T-cell (primary cell): ENCODE results near the gene EMC9. TPM values are rescaled to one million over a fixed set of nuclear protein-coding genes. Genes with fewer than 3 reads are reported as not detected.
A peak's percentile ranks its signal among the peaks of the same experiment; 100 is the strongest.

Source experiments
- ATAC-seq, 4 experiments: fragments of 200-7000 bp in 3 of 4; fragments of 150-1000 bp in 1 of 4; cut with Tn5 transposase; replicated peaks in 1 of 4; 1 replicate in 3 of 4; 2 replicates in 1 of 4; pipeline ENCODE4 v1.10.0; 2021; ENCODE audit warnings: moderate library complexity in 3 of 4, mild to moderate bottlenecking in 2 of 4, moderate number of reproducible peaks in 1 of 4
- CTCF ChIA-PET, 2 donors: fragments of 300-600 bp; sonication (Branson Sonifier 250); formaldehyde crosslinking; loops; one replicate each; lab custom pipeline; 2022; ENCODE audit warnings: antibody characterized with exemption in 2 of 2; lab: Charles Lee
- POLR2A ChIA-PET, 2 donors: fragments of 300-600 bp; sonication (Branson Sonifier 250); formaldehyde crosslinking; loops; one replicate each; lab custom pipeline; 2022; ENCODE audit warnings: antibody characterized with exemption in 2 of 2; lab: Charles Lee
- DNase-seq, 35 experiments: peaks; one replicate each; pipeline versions ENCODE4 v3.0.0 to v3.0.0-alpha.2; 2013 to 2023
- H3K27ac ChIP-seq: one replicate; pipeline ENCODE4 v1.5.1; 2013; ENCODE audit warnings: low read length
- H3K27me3 ChIP-seq, 2 experiments: replicated peaks in 1 of 2; 1 replicate in 1 of 2; 2 replicates in 1 of 2; pipeline versions ENCODE4 v1.6.1 to v1.7.0; 2013; ENCODE audit warnings: low read length in 1 of 2, mixed read lengths in 1 of 2; ENCODE audit not compliant: control insufficient read depth in 2 of 2, insufficient read depth in 2 of 2; ENCODE audit errors: extremely low read depth in 1 of 2
- H3K36me3 ChIP-seq, 2 donors: 1 replicate in 1 of 2; 2 replicates in 1 of 2; pipeline versions ENCODE4 v1.6.1 to v1.7.0; 2013; ENCODE audit warnings: low read length in 1 of 2; ENCODE audit not compliant: control insufficient read depth in 2 of 2, insufficient read depth in 1 of 2; ENCODE audit errors: extremely low read depth in 1 of 2
- H3K4me1 ChIP-seq, 2 experiments: 1 replicate in 1 of 2; 2 replicates in 1 of 2; pipeline versions ENCODE4 v1.6.1 to v1.7.0; 2013; ENCODE audit warnings: low read length in 2 of 2, mixed read lengths in 1 of 2; ENCODE audit not compliant: insufficient read depth in 2 of 2, control insufficient read depth in 1 of 2; ENCODE audit errors: extremely low read depth in 1 of 2
- H3K4me3 ChIP-seq, 2 donors: 1 replicate in 1 of 2; 2 replicates in 1 of 2; pipeline versions ENCODE4 v1.5.1 to v1.7.0; 2013; ENCODE audit warnings: mild to moderate bottlenecking in 2 of 2, low read length in 1 of 2, moderate library complexity in 1 of 2; ENCODE audit not compliant: control insufficient read depth in 1 of 2; ENCODE audit errors: extremely low read depth in 1 of 2
- H3K9me3 ChIP-seq: 2 replicates; pipeline ENCODE4 v1.7.0; 2013
- H3K27ac Mint-ChIP-seq, 2 donors: one replicate each; pipeline ENCODE4 v1.8.0; 2020 to 2021; ENCODE audit warnings: mild to moderate bottlenecking in 2 of 2, mixed read lengths in 2 of 2
- H3K27me3 Mint-ChIP-seq, 2 donors: one replicate each; pipeline ENCODE4 v1.8.0; 2021 to 2022; ENCODE audit warnings: mixed read lengths in 2 of 2
- H3K36me3 Mint-ChIP-seq: one replicate; pipeline ENCODE4 v1.8.0; 2021; ENCODE audit warnings: mixed read lengths
- H3K4me1 Mint-ChIP-seq, 3 donors: one replicate each; pipeline ENCODE4 v1.8.0; 2020 to 2022; ENCODE audit warnings: mixed read lengths in 3 of 3, mild to moderate bottlenecking in 1 of 3
- H3K4me3 Mint-ChIP-seq, 3 donors: one replicate each; pipeline ENCODE4 v1.8.0; 2020 to 2022; ENCODE audit warnings: mild to moderate bottlenecking in 3 of 3, mixed read lengths in 3 of 3, moderate library complexity in 3 of 3
- H3K9me3 Mint-ChIP-seq, 3 donors: one replicate each; pipeline ENCODE4 v1.8.0; 2020 to 2022; ENCODE audit warnings: mixed read lengths in 3 of 3
- WGBS: methylation state at CpG from one replicate; pipeline ENCODE4 v1.1.5; 2013; ENCODE audit warnings: missing lambda C conversion rate; ENCODE audit not compliant: insufficient coverage; 5-methylcytosine and 5-hydroxymethylcytosine counted together
- total RNA-seq, 35 experiments: library from RNA in 6 of 35; stranded (reverse) in 6 of 35; fragments of 120-200 nt in 1 of 35; gene quantifications; one replicate each; pipeline versions ENCODE4 v1.2.1 to v1.2.4 and lab custom pipeline; 2013 to 2026

Gene EMC9
- total RNA-seq, 5 donors from 2014 or later (not counting 1 experiment from before 2014, with no cell fraction given), result 9.3 to 29.8 (median 20.8) TPM

DNA sequence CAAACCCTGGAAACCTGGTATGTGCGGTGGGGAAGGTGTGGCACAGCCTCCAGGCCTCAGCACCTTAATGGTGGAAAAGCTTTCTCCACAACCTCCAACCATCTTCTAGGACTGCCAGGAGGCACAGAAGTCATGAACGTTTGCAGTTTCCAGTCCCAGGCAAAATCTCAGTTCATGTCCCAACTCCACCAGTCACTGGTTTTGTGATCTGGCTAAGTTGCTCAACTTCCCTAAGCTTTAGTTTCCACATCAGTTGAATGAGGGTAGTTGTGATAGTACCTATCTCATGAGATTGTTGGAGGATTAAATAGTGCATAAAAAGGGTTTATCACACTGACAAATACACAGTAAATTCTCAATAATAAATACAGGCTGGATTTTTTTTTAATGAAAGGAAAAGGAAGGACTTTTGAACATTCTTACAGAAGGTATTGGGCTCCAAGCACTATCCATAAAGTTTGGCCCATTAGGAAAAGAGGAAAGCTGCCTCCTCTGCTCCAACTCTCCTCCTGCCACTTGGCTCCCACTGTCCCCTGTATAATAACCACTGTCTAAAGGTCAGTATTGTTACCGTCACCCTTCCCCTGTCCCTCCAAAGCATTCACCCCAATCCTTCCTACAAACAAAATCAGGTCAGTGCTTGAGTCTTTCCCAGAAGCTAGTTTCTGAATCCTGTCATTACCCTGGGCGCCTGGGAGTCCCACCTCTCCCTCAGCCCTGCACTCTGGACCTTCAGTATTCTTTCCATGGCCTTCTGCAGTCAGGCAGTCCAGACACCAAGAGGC is 41.0 kb downstream of the EMC9 start:
- Mint-ChIP-seq H3K9me3 (peaks cover 0 to 4% (median 0%) of the 10 kb centered on the region in 3 donors), H3K27me3 (no peaks in the 10 kb centered on the region), H3K4me3 (no peak overlapping the region), H3K36me3 (peaks cover 47% of the 10 kb centered on the region), H3K27ac (no peak overlapping the region), H3K4me1 (peaks cover 10 to 13% (median 11%) of the 10 kb centered on the region in 3 donors)
- H3K9me3 ChIP-seq, result no peaks in the 10 kb centered on the region
- ChIA-PET CTCF (no interaction called here), POLR2A (no interaction called here)
- H3K27ac ChIP-seq, result no peak overlapping the region
- H3K4me3 ChIP-seq, result no peak overlapping the region
- H3K27me3 ChIP-seq, result no peaks in the 10 kb centered on the region
- ATAC-seq (no peak), DNase-seq (no peak)
- peaks cover 10 to 39% of the 10 kb centered on the region in 2 donors for H3K36me3 ChIP-seq
- 90% methylated on average over 2 of the region's 4 CpGs for WGBS
- H3K4me1 ChIP-seq, result peaks cover 2 to 5% of the 10 kb centered on the region in 2 experiments

DNA sequence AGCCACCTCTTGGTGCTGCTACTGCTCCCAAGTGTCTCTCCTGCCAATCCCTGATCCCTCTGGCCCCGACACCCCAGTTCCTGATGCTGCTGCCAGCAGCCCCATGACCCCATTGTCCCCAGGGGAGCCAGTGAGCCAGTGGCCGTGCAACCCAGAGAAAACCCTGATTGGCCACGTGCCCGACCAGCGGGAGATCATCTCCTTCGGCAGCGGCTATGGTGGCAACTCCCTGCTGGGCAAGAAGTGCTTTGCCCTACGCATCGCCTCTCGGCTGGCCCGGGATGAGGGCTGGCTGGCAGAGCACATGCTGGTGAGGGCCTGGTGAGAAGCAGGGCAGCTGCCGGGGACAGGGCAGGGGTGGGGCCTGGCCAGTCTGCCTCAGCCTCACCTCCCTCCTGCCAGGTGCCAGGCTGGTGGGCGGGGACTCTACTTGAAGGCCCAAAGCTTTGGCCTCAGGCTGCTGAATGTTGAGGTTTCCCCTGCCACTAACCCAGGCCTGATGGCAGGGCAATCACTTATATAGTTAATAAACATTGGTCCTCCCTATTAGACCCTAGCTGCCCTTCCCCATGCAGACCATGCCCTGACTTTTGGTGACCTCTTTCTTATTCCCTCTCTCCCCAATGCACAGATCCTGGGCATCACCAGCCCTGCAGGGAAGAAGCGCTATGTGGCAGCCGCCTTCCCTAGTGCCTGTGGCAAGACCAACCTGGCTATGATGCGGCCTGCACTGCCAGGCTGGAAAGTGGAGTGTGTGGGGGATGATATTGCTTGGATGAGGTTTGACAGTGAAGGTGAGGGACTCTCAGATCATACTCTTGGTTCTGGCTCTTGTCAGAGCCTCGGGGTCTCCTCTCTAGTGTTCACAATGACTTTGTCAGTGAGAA is 42.2 kb downstream of the EMC9 start:
- H3K27ac Mint-ChIP-seq, result no peak overlapping the region
- Histone ChIP-seq H3K27ac (no peak overlapping the region), H3K9me3 (no peaks in the 10 kb centered on the region), H3K4me3 (no peak overlapping the region), H3K4me1 (peaks cover 5 to 14% of the 10 kb centered on the region in 2 experiments), H3K27me3 (no peaks in the 10 kb centered on the region), H3K36me3 (peaks cover 10 to 38% of the 10 kb centered on the region in 2 donors)
- DNase-seq (no peak), ATAC-seq (no peak)
- WGBS, result 98% methylated on average over 15 of the region's 17 CpGs
- H3K4me3 Mint-ChIP-seq, result no peak overlapping the region
- POLR2A ChIA-PET, result no interaction called here
- H3K4me1 Mint-ChIP-seq, result peaks cover 16 to 21% (median 19%) of the 10 kb centered on the region in 3 donors
- H3K9me3 Mint-ChIP-seq, result no peaks in the 10 kb centered on the region
- peaks cover 39% of the 10 kb centered on the region for H3K36me3 Mint-ChIP-seq
- CTCF ChIA-PET, result interaction anchor here in 1 of 2 donors (0.5 kb wide), 1 partner anchor 14 kb away, joined by 3 read pairs; no protein-coding TSS in a partner anchor
- no peaks in the 10 kb centered on the region for H3K27me3 Mint-ChIP-seq

DNA sequence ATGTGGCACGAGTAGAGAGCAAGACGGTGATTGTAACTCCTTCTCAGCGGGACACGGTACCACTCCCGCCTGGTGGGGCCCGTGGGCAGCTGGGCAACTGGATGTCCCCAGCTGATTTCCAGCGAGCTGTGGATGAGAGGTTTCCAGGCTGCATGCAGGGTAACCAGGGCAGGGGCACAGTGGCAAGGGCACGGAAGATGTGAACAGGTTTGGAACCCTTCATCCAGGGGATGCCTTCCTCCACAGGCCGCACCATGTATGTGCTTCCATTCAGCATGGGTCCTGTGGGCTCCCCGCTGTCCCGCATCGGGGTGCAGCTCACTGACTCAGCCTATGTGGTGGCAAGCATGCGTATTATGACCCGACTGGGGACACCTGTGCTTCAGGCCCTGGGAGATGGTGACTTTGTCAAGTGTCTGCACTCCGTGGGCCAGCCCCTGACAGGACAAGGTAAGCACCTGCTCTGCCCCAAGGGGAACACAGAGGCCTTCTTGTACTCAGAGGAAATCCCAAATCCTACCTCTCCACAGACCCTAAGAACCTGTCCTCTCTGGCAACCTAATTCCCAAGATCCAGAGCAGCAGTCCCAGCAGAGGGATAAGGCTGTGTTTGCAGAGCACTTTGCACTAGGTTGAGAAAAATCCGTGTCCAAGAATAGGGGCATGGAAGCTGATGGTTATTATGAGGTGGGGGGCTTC is 43.0 kb downstream of the EMC9 start:
- DNase-seq (no peak), ATAC-seq (no peak)
- Mint-ChIP-seq H3K4me3 (no peak overlapping the region), H3K36me3 (peaks cover 32% of the 10 kb centered on the region), H3K27me3 (no peaks in the 10 kb centered on the region), H3K4me1 (peaks cover 21 to 25% (median 23%) of the 10 kb centered on the region in 3 donors), H3K27ac (no peak overlapping the region), H3K9me3 (no peaks in the 10 kb centered on the region)
- no peak overlapping the region for H3K4me3 ChIP-seq
- POLR2A ChIA-PET, result no interaction called here
- H3K4me1 ChIP-seq, result peaks cover 5 to 20% of the 10 kb centered on the region in 2 experiments
- H3K27ac ChIP-seq, result no peak overlapping the region
- H3K36me3 ChIP-seq, result peaks cover 10 to 35% of the 10 kb centered on the region in 2 donors
- H3K27me3 ChIP-seq, result no peaks in the 10 kb centered on the region
- CTCF ChIA-PET, result interaction anchor here in 1 of 2 donors (0.8 kb wide), 1 partner anchor 12 kb away, joined by 3 read pairs; no protein-coding TSS in a partner anchor
- no peaks in the 10 kb centered on the region for H3K9me3 ChIP-seq
- 97% methylated on average over 15 of the region's 16 CpGs for WGBS

DNA sequence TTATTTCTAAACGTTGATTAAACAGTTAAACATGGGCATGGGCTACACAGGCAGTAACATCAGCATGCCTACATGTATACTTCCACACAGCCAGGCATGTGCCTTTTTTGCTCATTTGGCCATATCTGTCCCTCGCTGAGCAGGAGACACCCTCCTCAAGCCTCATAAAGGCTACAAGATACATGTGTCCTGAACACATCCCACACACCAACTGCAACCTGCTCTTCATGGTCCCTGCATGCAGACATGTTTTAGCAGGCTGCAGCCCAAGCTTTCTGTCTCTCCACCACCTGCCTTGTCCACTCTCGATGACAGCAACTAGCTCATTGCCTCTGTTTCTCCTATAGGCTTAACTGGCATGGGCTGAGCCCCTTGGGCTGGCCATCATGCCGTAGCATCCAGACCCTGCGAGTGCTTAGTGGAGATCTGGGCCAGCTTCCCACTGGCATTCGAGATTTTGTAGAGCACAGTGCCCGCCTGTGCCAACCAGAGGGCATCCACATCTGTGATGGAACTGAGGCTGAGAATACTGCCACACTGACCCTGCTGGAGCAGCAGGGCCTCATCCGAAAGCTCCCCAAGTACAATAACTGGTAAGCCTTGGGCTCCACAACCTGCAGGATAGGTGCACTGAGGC is 44.7 kb downstream of the EMC9 start:
- POLR2A ChIA-PET, result no interaction called here
- H3K4me3 Mint-ChIP-seq, result peak overlapping the region; percentile 28 to 47 (median 31)
- Histone ChIP-seq H3K27ac (no peak overlapping the region), H3K27me3 (no peaks in the 10 kb centered on the region), H3K4me3 (no peak overlapping the region), H3K4me1 (peaks cover 5 to 21% of the 10 kb centered on the region in 2 experiments), H3K36me3 (peaks cover 10 to 27% of the 10 kb centered on the region in 2 donors), H3K9me3 (no peaks in the 10 kb centered on the region)
- peak overlapping the region; percentile 6 to 58 for H3K27ac Mint-ChIP-seq
- H3K36me3 Mint-ChIP-seq, result peaks cover 23% of the 10 kb centered on the region
- no peaks in the 10 kb centered on the region for H3K27me3 Mint-ChIP-seq
- peaks cover 24 to 31% (median 31%) of the 10 kb centered on the region in 3 donors for H3K4me1 Mint-ChIP-seq
- CTCF ChIA-PET, result interaction anchor here (0.5 to 7.6 kb wide), 3 partner anchors 12 to 146 kb away, joined by 3 to 96 read pairs (median 3); partner anchors contain the start of gene TINF2 (in 1 of the 2)
- no peak for ATAC-seq
- H3K9me3 Mint-ChIP-seq, result no peaks in the 10 kb centered on the region
- DNase-seq, result no peak
- 100% methylated on average over 7 of the region's 8 CpGs for whole genome bisulfite sequencing

DNA sequence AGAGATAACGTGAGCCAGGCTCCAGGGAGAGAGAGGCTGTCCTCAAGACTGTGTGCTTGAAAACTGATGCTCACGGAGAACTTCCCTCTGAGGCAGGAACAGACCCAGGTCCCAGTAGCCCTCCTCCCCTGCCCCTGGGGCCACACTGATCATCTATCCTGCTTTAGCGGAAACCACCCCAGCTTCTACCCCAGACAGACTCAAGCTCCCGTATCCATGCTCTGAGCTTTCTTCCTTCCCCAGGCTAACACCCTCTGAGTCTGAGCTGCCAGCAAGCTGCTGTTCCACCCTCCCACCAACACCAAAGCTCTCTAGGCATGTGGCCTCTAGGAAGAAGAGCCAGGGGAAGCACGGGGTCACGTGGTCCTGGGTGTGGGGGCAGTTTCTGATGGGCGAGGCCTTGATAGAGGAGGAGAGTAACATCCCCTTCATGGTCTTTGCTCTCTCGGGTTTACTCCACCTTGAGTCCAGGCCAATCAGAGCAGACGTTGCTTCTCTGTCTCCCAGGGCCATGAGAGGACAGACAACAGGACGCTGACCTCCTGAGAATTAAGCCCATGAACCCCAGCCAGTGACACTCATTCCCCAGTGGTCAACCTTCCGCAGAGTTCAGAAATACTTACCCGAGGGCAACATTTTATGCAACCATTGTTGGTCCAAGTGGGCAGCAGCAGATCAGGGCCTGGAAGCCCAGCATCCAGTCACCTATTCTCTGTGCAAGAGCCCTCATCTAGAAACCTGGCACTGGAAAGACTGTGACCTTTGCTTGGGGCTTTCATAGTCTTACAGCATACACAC is 45.9 kb downstream of the EMC9 start:
- peak in 7 of 35 experiments; percentile 11 to 44 (median 18) for DNase-seq
- WGBS, result 34% methylated on average over 9 of the region's 12 CpGs
- peak in 1 of 4 experiments; percentile 15 for ATAC-seq
- Histone ChIP-seq H3K27me3 (no peaks in the 10 kb centered on the region), H3K27ac (peak overlapping the region; percentile 83), H3K4me1 (peaks cover 5 to 23% of the 10 kb centered on the region in 2 experiments), H3K4me3 (peak overlapping the region; percentile 79 to 92), H3K9me3 (no peaks in the 10 kb centered on the region), H3K36me3 (peaks cover 10 to 23% of the 10 kb centered on the region in 2 donors)
- Mint-ChIP-seq H3K27me3 (no peaks in the 10 kb centered on the region), H3K27ac (peak overlapping the region; percentile 98), H3K36me3 (peaks cover 16% of the 10 kb centered on the region), H3K9me3 (no peaks in the 10 kb centered on the region), H3K4me3 (peak overlapping the region; percentile 93 to 97 (median 96)), H3K4me1 (peaks cover 26 to 36% (median 35%) of the 10 kb centered on the region in 3 donors)
- ChIA-PET POLR2A (interaction anchor here (0.6 to 1.2 kb wide), 3 partner anchors 13 to 147 kb away, joined by 3 read pairs; partner anchors contain the start of gene TINF2 (in 1 of the 2)), CTCF (interaction anchor here (0.9 to 7.6 kb wide), 3 partner anchors 13 to 15 kb away, joined by 4 to 96 read pairs (median 11); no protein-coding TSS in a partner anchor)
